ENCODE results near the gene VANGL2.

VANGL2 gene

GRCh38 chr1:160436966-160437365 lies 36.6 kb downstream of the VANGL2 start:
- no peaks in the 10 kb centered on the region for H3K4me1 Mint-ChIP-seq
- H3K4me3 Mint-ChIP-seq = no peak overlapping the region
- no peak for DNase-seq
- peaks cover 11% of the 10 kb centered on the region for H3K27me3 Mint-ChIP-seq (ENCODE audit: low read depth, poor library complexity)
- no peak overlapping the region for H3K27ac Mint-ChIP-seq
- no peaks in the 10 kb centered on the region for H3K9me3 Mint-ChIP-seq
- no peak for TF ChIP-seq CTCF (IDR thresholded peaks at IDR 0.05)
- H3K36me3 Mint-ChIP-seq (ENCODE audit: low read depth) = no peaks in the 10 kb centered on the region

- Mint-ChIP-seq H3K36me3 (ENCODE audit: low read depth) (no peaks in the 10 kb centered on the region), H3K27me3 (ENCODE audit: low read depth, poor library complexity) (peaks cover 11% of the 10 kb centered on the region), H3K4me3 (no peak overlapping the region), H3K4me1 (no peaks in the 10 kb centered on the region), H3K27ac (no peak overlapping the region), H3K9me3 (no peaks in the 10 kb centered on the region)
- DNase-seq = no peak
- no peak for TF ChIP-seq CTCF (IDR thresholded peaks at IDR 0.05)
These were observed 37.3 kb downstream of the VANGL2 start for GRCh38 chr1:160437432-160438316.

GRCh38 chr1:160438317-160438918 lies 38.1 kb downstream of the VANGL2 start:
- Mint-ChIP-seq H3K36me3 (ENCODE audit: low read depth) (no peaks in the 10 kb centered on the region), H3K27ac (no peak overlapping the region), H3K4me1 (no peaks in the 10 kb centered on the region), H3K27me3 (ENCODE audit: low read depth, poor library complexity) (peaks cover 11% of the 10 kb centered on the region), H3K9me3 (no peaks in the 10 kb centered on the region), H3K4me3 (no peak overlapping the region)
- no peak for DNase-seq
- TF ChIP-seq CTCF (IDR thresholded peaks at IDR 0.05) = no peak

GRCh38 chr1:160438935-160439334 lies 38.6 kb downstream of the VANGL2 start:
- Mint-ChIP-seq H3K27me3 (ENCODE audit: low read depth, poor library complexity) (peaks cover 7% of the 10 kb centered on the region), H3K27ac (no peak overlapping the region), H3K4me1 (no peaks in the 10 kb centered on the region), H3K36me3 (ENCODE audit: low read depth) (no peaks in the 10 kb centered on the region), H3K4me3 (no peak overlapping the region), H3K9me3 (no peaks in the 10 kb centered on the region)
- TF ChIP-seq CTCF (IDR thresholded peaks at IDR 0.05) = no peak
- no peak for DNase-seq

- H3K36me3 Mint-ChIP-seq (ENCODE audit: low read depth) = no peaks in the 10 kb centered on the region
- H3K27ac Mint-ChIP-seq = no peak overlapping the region
- H3K4me1 Mint-ChIP-seq = no peaks in the 10 kb centered on the region
- H3K9me3 Mint-ChIP-seq = no peaks in the 10 kb centered on the region
- H3K4me3 Mint-ChIP-seq = no peak overlapping the region
- no peak for DNase-seq
- peaks cover under 1% of the 10 kb centered on the region for H3K27me3 Mint-ChIP-seq (ENCODE audit: low read depth, poor library complexity)
- no peak for TF ChIP-seq CTCF (IDR thresholded peaks at IDR 0.05)
These were observed 39.4 kb downstream of the VANGL2 start for GRCh38 chr1:160439718-160440117.
